OCI-LY1 (cell line): ENCODE measurements around the gene RMDN3.

Experiments used
- CTCF ChIP-seq: fragments of 200-600 bp; sonication (generic), shearing (Covaris generic); IDR thresholded peaks from 2 replicates; pipeline ENCODE4 v1.5.1; 2017; ENCODE audit warnings: mild to moderate bottlenecking, antibody characterized with exemption, low read length, moderate library complexity, mixed read lengths
- EZH2 ChIP-seq: fragments of 200-600 bp; sonication (generic), shearing (Covaris generic); IDR thresholded peaks from 2 replicates; pipeline ENCODE4 v1.8.0; 2017; ENCODE audit warnings: borderline replicate concordance, mixed run types, mild to moderate bottlenecking, antibody characterized with exemption, low read length, moderate library complexity, mixed read lengths

DNA sequence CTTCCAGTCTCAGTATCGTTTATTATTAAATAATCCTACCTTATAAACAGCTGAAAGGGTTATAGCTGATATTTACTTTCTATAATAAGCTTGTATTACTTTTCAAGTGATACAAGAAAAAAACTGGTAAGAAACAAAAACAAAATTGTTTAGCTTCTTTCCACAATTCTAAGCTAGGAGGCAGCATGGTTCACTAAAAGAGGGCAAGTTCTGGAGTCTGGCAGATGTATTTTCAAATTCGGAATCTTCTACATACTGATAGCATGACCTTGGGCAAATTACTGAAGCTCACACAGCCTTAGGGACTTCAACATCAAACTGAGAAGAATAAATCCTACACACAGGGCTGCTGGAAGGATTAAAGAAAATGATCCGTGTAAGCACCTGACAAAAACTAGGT lies 30.1 kb upstream of the RMDN3 start:
- TF ChIP-seq CTCF (no peak), EZH2 (no peak)
